Spinal cord (tissue), 10 donors: ENCODE measurements around the gene PLSCR4. TPM values are rescaled to one million over a fixed set of nuclear protein-coding genes. Genes with fewer than 3 reads are reported as not detected.
A peak's percentile ranks its signal among the peaks of the same experiment; 100 is the strongest.

Experiments
- DNase-seq, 6 donors: peaks; one replicate each; pipeline versions ENCODE4 v3.0.0 to v3.0.0-alpha.2; 2013 to 2015; ENCODE audit warnings: low spot score in 6 of 6, low read depth in 4 of 6
- H3K27ac ChIP-seq: one replicate; pipeline ENCODE4 v1.5.1; 2013; ENCODE audit warnings: low read depth, low read length, control low read depth
- H3K27me3 ChIP-seq: one replicate; pipeline ENCODE4 v1.6.1; 2013; ENCODE audit warnings: low read length; ENCODE audit not compliant: control insufficient read depth, insufficient read depth
- H3K36me3 ChIP-seq: one replicate; pipeline ENCODE4 v1.6.1; 2013; ENCODE audit warnings: low read length; ENCODE audit not compliant: control insufficient read depth, insufficient read depth
- H3K4me1 ChIP-seq: one replicate; pipeline ENCODE4 v1.6.1; 2013; ENCODE audit warnings: low read length; ENCODE audit not compliant: control insufficient read depth, insufficient read depth
- H3K4me3 ChIP-seq: one replicate; pipeline ENCODE4 v1.5.1; 2013; ENCODE audit warnings: low read depth, low read length, control low read depth
- H3K9me3 ChIP-seq: one replicate; pipeline ENCODE4 v1.6.1; 2013; ENCODE audit warnings: low read length; ENCODE audit not compliant: control insufficient read depth, insufficient read depth
- WGBS: methylation state at CpG from one replicate; pipeline ENCODE4 v1.1.5; 2013; ENCODE audit warnings: missing lambda C conversion rate; ENCODE audit not compliant: insufficient coverage; 5-methylcytosine and 5-hydroxymethylcytosine counted together
- polyA plus RNA-seq, 2 donors: library from polyadenylated mRNA; unstranded; fragments of 120-200 nt; gene quantifications; one replicate each; pipeline ENCODE4 v1.2.1, GENCODE V29; 2013; ENCODE audit not compliant: insufficient read length in 2 of 2
- total RNA-seq, 2 donors: library from RNA; depleted of rRNA in 1 of 2; stranded (reverse); fragments of 120-200 nt in 1 of 2; fragments of >200 nt in 1 of 2; gene quantifications; one replicate each; pipeline versions ENCODE4 v1.2.3 to v1.2.4, GENCODE V29; 2013 to 2014
- donor health status: healthy.

Gene PLSCR4
- total and polyA plus RNA-seq, 4 donors, result 23.3 to 61.3 (median 40.4) TPM

DNA sequence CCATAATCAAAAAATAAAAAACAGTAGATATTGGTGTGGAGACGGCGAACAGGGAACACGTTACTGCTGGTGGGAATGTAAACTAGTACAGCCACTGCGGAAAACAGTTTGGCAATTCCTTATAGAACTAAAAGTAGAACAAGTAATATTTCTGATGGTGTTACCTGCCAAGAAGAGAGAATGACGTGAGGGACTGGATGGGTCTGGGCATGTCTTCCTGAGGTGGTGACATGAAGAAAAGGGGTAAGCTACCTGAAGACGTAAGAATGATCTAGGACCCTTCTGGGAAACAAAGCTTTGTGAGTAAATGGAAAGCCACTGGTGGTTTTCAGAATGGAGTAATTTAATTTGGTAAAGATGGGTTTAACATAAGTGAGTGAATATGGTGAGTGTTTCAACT, 70.5 kb downstream of the PLSCR4 start:
- Histone ChIP-seq H3K4me3 (no peak overlapping the region), H3K9me3 (no peaks in the 10 kb centered on the region), H3K36me3 (no peaks in the 10 kb centered on the region), H3K27ac (no peak overlapping the region), H3K4me1 (no peaks in the 10 kb centered on the region), H3K27me3 (no peaks in the 10 kb centered on the region)
- 97% methylated on average over 3 of the region's 6 CpGs for WGBS
- no peak for DNase-seq

DNA sequence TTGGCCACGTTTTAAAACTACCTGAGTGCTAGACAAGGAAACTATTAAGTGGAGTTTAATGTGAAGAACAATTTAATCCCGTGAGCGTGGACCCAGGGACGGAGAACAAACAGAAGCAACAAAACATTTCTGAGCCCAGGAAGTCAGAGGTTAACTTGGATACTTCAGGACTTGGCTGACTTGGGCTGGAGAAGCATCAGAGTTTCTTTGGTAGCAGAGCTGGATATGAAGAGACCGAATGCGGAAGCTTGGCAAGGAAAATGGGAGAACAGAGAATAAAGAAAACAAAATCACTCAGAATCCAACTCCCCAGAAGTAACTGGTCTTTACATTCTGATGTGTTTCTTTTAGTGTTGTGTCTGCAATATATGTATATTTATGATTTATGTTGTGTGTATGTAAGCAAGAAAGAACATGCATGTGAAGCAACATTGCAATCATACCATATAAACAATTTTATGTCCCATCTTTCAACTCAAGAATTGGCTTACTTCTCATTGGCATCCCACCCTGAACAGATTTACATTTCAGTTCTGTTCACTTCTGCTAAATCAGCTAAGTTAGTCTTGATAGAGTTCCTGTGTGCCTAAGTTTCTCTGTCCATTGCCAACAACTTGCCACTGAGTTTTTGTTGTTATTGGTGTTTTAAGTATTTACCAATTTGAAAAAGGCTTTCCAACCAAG, 72.8 kb downstream of the PLSCR4 start:
- DNase-seq, result peak in 1 of 6 donors; percentile 71
- Histone ChIP-seq H3K4me1 (no peaks in the 10 kb centered on the region), H3K9me3 (no peaks in the 10 kb centered on the region), H3K4me3 (no peak overlapping the region), H3K27me3 (no peaks in the 10 kb centered on the region), H3K27ac (peak overlapping the region; percentile 72), H3K36me3 (no peaks in the 10 kb centered on the region)
- WGBS, result 52% methylated on average over 4 of the region's 6 CpGs

DNA sequence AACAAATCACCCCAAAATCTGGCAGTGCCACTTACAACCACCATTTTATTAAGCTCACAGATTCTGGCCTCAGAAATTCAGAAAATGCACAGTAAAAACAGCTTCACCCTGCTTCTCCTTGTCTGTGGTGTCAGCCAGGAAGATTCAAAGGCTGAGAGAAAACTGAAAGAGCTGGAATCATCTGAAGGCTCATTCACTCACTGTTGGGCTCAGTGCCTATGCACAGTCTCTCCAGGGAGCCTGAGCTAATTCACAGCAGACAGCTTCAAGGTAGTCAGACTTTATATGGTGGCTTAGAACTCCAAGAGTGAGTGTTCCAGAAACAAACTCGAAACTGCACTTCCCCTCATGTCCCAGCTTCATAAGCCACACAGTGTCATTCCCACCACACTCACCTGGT, 73.4 kb downstream of the PLSCR4 start:
- WGBS, result 17% methylated on average over 1 of the region's 1 CpG
- Histone ChIP-seq H3K4me1 (no peaks in the 10 kb centered on the region), H3K4me3 (no peak overlapping the region), H3K9me3 (no peaks in the 10 kb centered on the region), H3K27me3 (no peaks in the 10 kb centered on the region), H3K27ac (peak overlapping the region; percentile 72), H3K36me3 (no peaks in the 10 kb centered on the region)
- DNase-seq, result peak in 2 of 6 donors; percentile 35 to 80

DNA sequence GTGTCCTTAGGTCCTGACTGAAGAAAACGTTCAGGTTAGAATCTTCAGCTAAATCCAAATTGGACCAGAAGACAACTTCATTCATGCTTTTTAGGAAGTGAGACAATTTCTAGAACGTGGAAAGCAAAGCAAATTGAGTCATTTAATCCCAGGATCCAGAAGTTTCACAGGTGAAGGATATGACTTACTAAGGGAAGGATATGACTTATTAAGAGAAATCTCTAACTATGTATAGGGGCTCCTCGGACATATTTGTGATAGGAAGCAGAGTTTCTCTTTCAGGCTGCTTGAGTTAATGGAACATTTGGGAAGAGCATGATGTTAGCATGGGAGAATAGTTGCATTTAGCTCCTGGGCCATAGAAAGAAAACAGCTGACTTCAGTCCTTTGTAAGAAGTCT, 73.8 kb downstream of the PLSCR4 start:
- DNase-seq, result no peak
- H3K4me1 ChIP-seq, result no peaks in the 10 kb centered on the region
- H3K9me3 ChIP-seq, result no peaks in the 10 kb centered on the region
- 57% methylated on average over 2 of the region's 3 CpGs for WGBS
- no peaks in the 10 kb centered on the region for H3K27me3 ChIP-seq
- peak overlapping the region; percentile 72 for H3K27ac ChIP-seq
- H3K4me3 ChIP-seq, result no peak overlapping the region
- no peaks in the 10 kb centered on the region for H3K36me3 ChIP-seq

DNA sequence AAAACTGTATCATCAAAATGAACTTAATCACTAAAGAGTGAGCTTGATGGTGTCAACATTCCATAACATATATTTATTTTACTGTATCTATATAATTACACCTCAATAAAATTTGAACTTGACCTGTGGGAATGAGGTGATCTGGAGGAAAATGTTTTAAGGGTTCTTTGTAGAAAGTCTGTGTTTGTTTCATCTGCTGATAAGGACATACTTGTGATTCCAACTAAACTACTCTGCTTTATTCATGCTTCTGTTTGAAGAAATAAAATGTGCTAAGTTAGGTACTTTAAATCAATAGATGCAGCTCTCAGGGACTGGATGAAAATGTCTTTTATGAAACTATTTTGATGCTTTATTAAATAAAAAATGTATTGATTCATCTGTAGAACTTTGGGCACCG, 78.3 kb downstream of the PLSCR4 start:
- Histone ChIP-seq H3K9me3 (no peaks in the 10 kb centered on the region), H3K27me3 (no peaks in the 10 kb centered on the region), H3K4me1 (no peaks in the 10 kb centered on the region), H3K27ac (no peak overlapping the region), H3K36me3 (no peaks in the 10 kb centered on the region), H3K4me3 (no peak overlapping the region)
- no peak for DNase-seq
- WGBS, result 93% methylated on average over 1 of the region's 1 CpG

DNA sequence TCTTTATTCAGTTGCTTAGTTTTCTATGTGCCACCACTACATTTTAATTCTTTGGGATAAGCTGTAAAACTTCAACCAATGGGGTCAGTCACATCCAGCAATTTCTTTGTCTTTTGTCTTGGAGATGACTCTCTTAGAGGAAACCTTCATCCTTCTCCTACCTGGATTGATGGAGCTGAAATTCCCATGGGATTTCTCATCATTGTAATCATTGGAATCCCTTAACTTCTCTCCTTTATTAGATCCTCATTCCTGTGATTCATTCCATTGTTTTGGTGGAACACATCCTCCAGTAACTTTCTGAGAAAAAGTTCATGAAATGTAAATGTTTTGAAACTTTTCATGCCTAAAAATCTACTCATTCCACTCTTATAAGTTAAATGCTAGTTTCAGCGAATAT, 80.3 kb downstream of the PLSCR4 start:
- H3K36me3 ChIP-seq, result no peaks in the 10 kb centered on the region
- no CpG with 5 or more reads among the region's 1 CpG for WGBS
- DNase-seq, result no peak

DNA sequence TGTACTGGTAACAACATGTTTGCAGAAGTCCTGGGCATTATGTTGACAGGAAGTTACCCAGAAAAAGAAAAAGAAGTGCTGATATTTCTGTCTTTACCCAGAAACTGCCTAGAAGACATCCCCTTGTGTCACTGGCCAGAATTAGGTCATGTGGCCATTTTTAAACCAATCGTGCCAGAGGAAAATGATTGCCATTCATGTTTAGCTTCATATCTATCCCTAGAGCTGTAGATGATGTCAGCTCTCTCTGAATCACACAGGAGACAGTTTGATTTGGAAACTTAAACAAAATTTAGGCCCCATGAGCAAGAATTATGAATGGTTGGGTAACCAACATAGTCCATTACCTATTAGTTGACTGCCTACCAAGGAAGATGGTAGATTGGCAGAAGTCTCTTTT, 81.0 kb downstream of the PLSCR4 start:
- DNase-seq, result no peak
- no CpG with 5 or more reads among the region's 1 CpG for WGBS
- Histone ChIP-seq H3K27ac (no peak overlapping the region), H3K4me1 (no peaks in the 10 kb centered on the region), H3K36me3 (no peaks in the 10 kb centered on the region), H3K4me3 (no peak overlapping the region), H3K9me3 (no peaks in the 10 kb centered on the region), H3K27me3 (no peaks in the 10 kb centered on the region)

More for the DNA sequence above, 80.3 kb downstream of the PLSCR4 start:
- no peak overlapping the region for H3K4me3 ChIP-seq
- H3K4me1 ChIP-seq, result no peaks in the 10 kb centered on the region
- H3K27me3 ChIP-seq, result no peaks in the 10 kb centered on the region
- H3K27ac ChIP-seq, result no peak overlapping the region
- H3K9me3 ChIP-seq, result no peaks in the 10 kb centered on the region

DNA sequence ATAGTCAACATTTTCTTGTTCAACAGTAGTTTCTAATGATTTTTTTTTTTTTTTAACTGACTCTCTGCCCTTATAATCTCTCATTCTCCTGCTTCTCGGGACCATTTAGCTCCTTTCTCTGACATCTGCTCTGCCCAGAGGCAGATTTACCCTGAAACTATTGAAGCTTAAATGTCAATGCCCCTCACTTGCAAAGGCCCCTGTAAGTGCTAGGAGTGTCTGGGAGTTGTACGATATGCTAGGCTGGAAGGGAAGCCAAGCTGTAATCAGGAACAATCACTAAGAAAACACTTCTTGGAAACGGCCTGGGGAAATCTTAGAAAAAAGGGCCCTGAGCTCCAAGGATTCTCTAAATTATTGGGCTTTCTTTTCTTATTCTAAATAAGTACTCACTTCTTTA, 84.1 kb downstream of the PLSCR4 start:
- Histone ChIP-seq H3K27ac (no peak overlapping the region), H3K4me1 (peaks cover under 1% of the 10 kb centered on the region), H3K4me3 (no peak overlapping the region), H3K9me3 (no peaks in the 10 kb centered on the region), H3K36me3 (no peaks in the 10 kb centered on the region), H3K27me3 (no peaks in the 10 kb centered on the region)
- DNase-seq, result no peak
- no CpG with 5 or more reads among the region's 3 CpGs for WGBS

DNA sequence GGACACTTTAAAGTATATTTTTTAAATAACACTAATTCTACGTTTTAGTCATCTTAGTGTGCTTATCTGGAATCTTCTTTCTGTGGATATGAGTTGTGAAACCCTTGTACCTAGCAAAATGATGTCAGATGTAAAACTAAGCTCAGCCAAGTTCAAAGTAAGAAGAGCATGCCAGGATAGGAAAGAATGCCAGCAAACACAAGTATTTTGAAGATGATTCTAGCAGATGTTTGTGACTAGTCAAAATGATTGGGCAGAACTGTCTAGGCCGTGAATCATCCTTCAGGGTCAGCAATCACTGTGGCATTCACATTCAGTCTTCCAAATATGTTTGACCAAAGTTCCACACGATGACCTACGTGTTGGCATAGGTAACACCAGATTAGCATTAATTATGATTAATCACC, 84.5 kb downstream of the PLSCR4 start:
- Histone ChIP-seq H3K9me3 (no peaks in the 10 kb centered on the region), H3K36me3 (no peaks in the 10 kb centered on the region), H3K27ac (no peak overlapping the region), H3K4me3 (no peak overlapping the region), H3K27me3 (no peaks in the 10 kb centered on the region), H3K4me1 (peaks cover 3% of the 10 kb centered on the region)
- DNase-seq, result no peak
- no CpG with 5 or more reads among the region's 4 CpGs for WGBS

DNA sequence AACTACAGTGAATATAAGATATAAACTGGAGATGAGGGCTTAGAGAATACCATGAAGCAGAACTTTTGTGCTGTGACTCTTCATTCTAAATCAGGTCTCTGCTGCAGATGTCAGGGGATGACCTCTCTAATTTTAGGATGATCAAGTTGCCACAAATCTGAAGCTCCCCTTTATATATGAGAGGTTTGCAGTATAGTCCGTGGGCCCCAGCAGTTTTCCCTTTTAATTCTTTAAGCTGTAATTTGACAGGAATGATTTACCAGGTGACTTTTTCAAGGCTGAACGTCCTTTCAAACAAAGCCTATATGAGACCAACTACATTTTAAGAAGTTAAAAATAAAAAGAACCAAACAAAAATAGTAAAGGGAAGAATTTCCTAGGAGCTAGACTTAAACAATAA, 85.0 kb downstream of the PLSCR4 start:
- H3K36me3 ChIP-seq, result no peaks in the 10 kb centered on the region
- H3K9me3 ChIP-seq, result no peaks in the 10 kb centered on the region
- WGBS, result no CpG with 5 or more reads among the region's 2 CpGs
- no peak for DNase-seq
- H3K27me3 ChIP-seq, result no peaks in the 10 kb centered on the region
- no peak overlapping the region for H3K27ac ChIP-seq
- no peak overlapping the region for H3K4me3 ChIP-seq
- H3K4me1 ChIP-seq, result peaks cover 3% of the 10 kb centered on the region
